GM23338 (cell line): Measurements from ENCODE around the gene ABHD5. TPM values are rescaled to one million over a fixed set of nuclear protein-coding genes. Genes with fewer than 3 reads are reported as not detected.
A peak's percentile ranks its signal among the peaks of the same experiment; 100 is the strongest.

Source experiments
- ATAC-seq: fragments of 200-7000 bp; cut with Tn5 transposase; 3 replicates; pipeline ENCODE4 v1.9.1; 2020
- DNase-seq: peaks from one replicate; pipeline ENCODE4 v3.0.0-alpha.2; 2015; ENCODE audit warnings: low spot score
- H2AFZ ChIP-seq: fragments of 200-600 bp; sonication (generic); 2 replicates; pipeline ENCODE4 v1.8.0; 2016; ENCODE audit warnings: antibody characterized with exemption, mild to moderate bottlenecking, moderate library complexity
- H3F3A ChIP-seq: fragments of 200-600 bp; sonication (generic); replicated peaks from 2 replicates; pipeline ENCODE4 v1.8.0; 2017; ENCODE audit warnings: antibody characterized with exemption, mixed run types, low read depth
- H3K27ac ChIP-seq: fragments of 200-600 bp; sonication (generic); 2 replicates; pipeline ENCODE4 v1.6.1; 2016; ENCODE audit warnings: low read depth
- H3K27me3 ChIP-seq: fragments of 200-600 bp; sonication (generic); 2 replicates; pipeline ENCODE4 v1.8.0; 2016; ENCODE audit warnings: mild to moderate bottlenecking, mixed run types, moderate library complexity; ENCODE audit not compliant: insufficient read depth
- H3K36me3 ChIP-seq: fragments of 200-600 bp; sonication (generic); 2 replicates; pipeline ENCODE4 v1.8.0; 2016; ENCODE audit warnings: mild to moderate bottlenecking; ENCODE audit not compliant: insufficient read depth
- H3K4me1 ChIP-seq: fragments of 200-600 bp; sonication (generic); 2 replicates; pipeline ENCODE4 v1.8.0; 2016; ENCODE audit warnings: mild to moderate bottlenecking, moderate library complexity; ENCODE audit not compliant: insufficient read depth
- H3K4me2 ChIP-seq: fragments of 200-600 bp; sonication (generic); 2 replicates; pipeline ENCODE4 v1.7.1; 2017; ENCODE audit warnings: mixed run types
- H3K4me3 ChIP-seq: fragments of 200-600 bp; sonication (generic); 2 replicates; pipeline ENCODE4 v1.6.1; 2016; ENCODE audit warnings: mixed run types
- H3K79me2 ChIP-seq: fragments of 200-600 bp; sonication (generic); replicated peaks from 2 replicates; pipeline ENCODE4 v1.8.0; 2017; ENCODE audit warnings: mild to moderate bottlenecking; ENCODE audit not compliant: insufficient read depth
- H3K9me2 ChIP-seq: fragments of 200-600 bp; sonication (generic); 2 replicates; pipeline ENCODE4 v1.8.0; 2017; ENCODE audit not compliant: insufficient read depth
- H4K20me1 ChIP-seq: fragments of 200-600 bp; sonication (generic); replicated peaks from 2 replicates; pipeline ENCODE4 v1.8.0; 2017; ENCODE audit warnings: mild to moderate bottlenecking; ENCODE audit not compliant: insufficient read depth
- H3K27ac Mint-ChIP-seq: 2 replicates; pipeline ENCODE4 v1.8.0; 2020; ENCODE audit warnings: inconsistent platforms, mild to moderate bottlenecking, moderate library complexity, mixed read lengths
- H3K27me3 Mint-ChIP-seq: 3 replicates; pipeline ENCODE4 v1.8.0; 2022; ENCODE audit warnings: low read depth, mild to moderate bottlenecking, moderate library complexity, mixed read lengths, inconsistent platforms; ENCODE audit not compliant: insufficient read depth, poor library complexity
- H3K36me3 Mint-ChIP-seq: 3 replicates; pipeline ENCODE4 v1.8.0; 2021; ENCODE audit warnings: low read depth, mild to moderate bottlenecking, inconsistent platforms, moderate library complexity, mixed read lengths
- H3K4me1 Mint-ChIP-seq: 3 replicates; pipeline ENCODE4 v1.8.0; 2020; ENCODE audit warnings: mild to moderate bottlenecking, inconsistent platforms, mixed read lengths
- H3K4me3 Mint-ChIP-seq: 3 replicates; pipeline ENCODE4 v1.8.0; 2021; ENCODE audit warnings: moderate library complexity, mild to moderate bottlenecking, inconsistent platforms, mixed read lengths
- H3K9me3 Mint-ChIP-seq: 3 replicates; pipeline ENCODE4 v1.8.0; 2020; ENCODE audit warnings: moderate library complexity, mild to moderate bottlenecking, inconsistent platforms, mixed read lengths
- CREB1 ChIP-seq: fragments of 250-450 bp; sonication (Bioruptor Pico); IDR thresholded peaks from 2 replicates; pipeline ENCODE4 v1.5.0; 2020; ENCODE audit warnings: low read depth, mild to moderate bottlenecking, moderate library complexity
- CTCF ChIP-seq, 2 experiments: fragments of 200-600 bp in 1 of 2; sonication (generic) in 1 of 2; conservative IDR thresholded peaks; 2 replicates each; pipeline versions ENCODE4 v1.5.1 to v1.6.1; 2016 to 2017; ENCODE audit warnings: antibody characterized with exemption in 2 of 2, low read depth in 2 of 2, mild to moderate bottlenecking in 2 of 2, moderate library complexity in 1 of 2
- ETS1 ChIP-seq: IDR thresholded peaks from 2 replicates; pipeline ENCODE4 v1.6.1; 2016; ENCODE audit warnings: antibody characterized with exemption
- EZH2 ChIP-seq: fragments of 200-600 bp; sonication (generic); IDR thresholded peaks from one replicate; pipeline ENCODE4 v1.8.0; 2017; ENCODE audit warnings: antibody characterized with exemption, mild to moderate bottlenecking, low read depth; ENCODE audit not compliant: unreplicated experiment
- EZH2phosphoT487 ChIP-seq: fragments of 200-600 bp; sonication (generic); IDR thresholded peaks from one replicate; pipeline ENCODE4 v1.8.1; 2018; ENCODE audit warnings: antibody characterized with exemption; ENCODE audit not compliant: unreplicated experiment
- JUNB ChIP-seq: IDR thresholded peaks from one replicate; pipeline ENCODE4 v1.6.1; 2016; ENCODE audit warnings: antibody characterized with exemption; ENCODE audit not compliant: unreplicated experiment
- NANOG ChIP-seq: IDR thresholded peaks from 2 replicates; pipeline ENCODE4 v1.6.1; 2016; ENCODE audit warnings: antibody characterized with exemption, borderline replicate concordance
- POLR2AphosphoS5 ChIP-seq: IDR thresholded peaks from 2 replicates; pipeline ENCODE4 v1.6.1; 2016; ENCODE audit warnings: antibody characterized with exemption, low read depth
- REST ChIP-seq: IDR thresholded peaks from one replicate; pipeline ENCODE4 v1.6.1; 2018; ENCODE audit warnings: antibody characterized with exemption; ENCODE audit not compliant: unreplicated experiment
- STAT1 ChIP-seq: IDR thresholded peaks from one replicate; pipeline ENCODE4 v1.6.1; 2016; ENCODE audit warnings: antibody characterized with exemption; ENCODE audit not compliant: unreplicated experiment
- ZNF114 ChIP-seq: fragments of 250-450 bp; sonication (Bioruptor Pico); IDR thresholded peaks from 2 replicates; pipeline ENCODE4 v1.5.0; 2020; ENCODE audit warnings: mild to moderate bottlenecking, moderate library complexity
- ZNF331 ChIP-seq: fragments of 250-450 bp; sonication (Bioruptor Pico); IDR thresholded peaks from 2 replicates; pipeline ENCODE4 v1.5.0; 2020; ENCODE audit warnings: low read depth, mild to moderate bottlenecking, moderate library complexity
- ZNF462 ChIP-seq: fragments of 250-450 bp; sonication (Bioruptor Pico); IDR thresholded peaks from 2 replicates; pipeline ENCODE4 v1.5.0; 2020; ENCODE audit warnings: mild to moderate bottlenecking, moderate library complexity
- polyA plus RNA-seq: library from polyadenylated mRNA; unstranded; fragments of >200 nt; fragmentation: Nextera tagmentation; extraction: Ambion mirVana; gene quantifications from 2 replicates; pipeline ENCODE4 v1.2.1, GENCODE V29; 2016
- total RNA-seq: library from RNA; depleted of rRNA; stranded (reverse); fragments of >200 nt; shearing (Covaris generic); gene quantifications from 2 replicates; pipeline ENCODE4 v1.2.3, GENCODE V29; 2014

ABHD5 gene
- total and polyA plus RNA-seq, 2 experiments from 2014 or later, result 12.1 to 12.3 TPM

- Mint-ChIP-seq H3K9me3 (no peaks in the 10 kb centered on the region), H3K4me3 (peak overlapping the region; percentile 88), H3K27me3 (peaks cover 4% of the 10 kb centered on the region), H3K27ac (peak overlapping the region; percentile 98), H3K4me1 (peaks cover 33% of the 10 kb centered on the region), H3K36me3 (peaks cover 10% of the 10 kb centered on the region; the same call in 1 of the 3 replicates)
- H2AFZ ChIP-seq, result peak overlapping the region; percentile 90
- H3K36me3 ChIP-seq, result no peaks in the 10 kb centered on the region
- H3K4me3 ChIP-seq, result peak overlapping the region; percentile 66
- DNase-seq (no peak), ATAC-seq (peak; percentile 3)
- H3K9me2 ChIP-seq, result 0 out of 2 replicates have a peak, but pooled peaks cover 5% of the 10 kb centered on the region
- H3F3A ChIP-seq, result 0 out of 2 replicates have a peak, but pooled peaks cover 9% of the 10 kb centered on the region
- no peaks in the 10 kb centered on the region for H4K20me1 ChIP-seq
- peaks cover 32% of the 10 kb centered on the region for H3K4me1 ChIP-seq
- TF ChIP-seq REST, result no peak
- no peak for TF ChIP-seq EZH2phosphoT487
- no peak for TF ChIP-seq ZNF462 (CRISPR knock-in tag)
- TF ChIP-seq STAT1, result no peak
- TF ChIP-seq NANOG, result no peak
- no peak for TF ChIP-seq ETS1
- no peak for TF ChIP-seq CREB1
- TF ChIP-seq POLR2AphosphoS5, result no peak
- TF ChIP-seq EZH2, result no peak
- no peak for TF ChIP-seq CTCF (conservative IDR thresholded peaks at IDR 0.05; ENCODE audit: low read depth in 2 of 2)
- no peak for TF ChIP-seq ZNF114 (CRISPR knock-in tag)
- TF ChIP-seq JUNB, result no peak
- TF ChIP-seq ZNF331 (CRISPR knock-in tag), result no peak
- H3K79me2 ChIP-seq, result peaks cover 31% of the 10 kb centered on the region
- H3K27me3 ChIP-seq, result no peaks in the 10 kb centered on the region
- peak overlapping the region; percentile 86 for H3K27ac ChIP-seq
- H3K4me2 ChIP-seq, result peak overlapping the region; percentile 86
Observed at GRCh38 chr3:43689766-43690399, 855 bp upstream of the ABHD5 start.
